ENCODE data around the gene SEMA5A.

GRCh38 chr5:9222054-9222976 lies 323.6 kb downstream of the SEMA5A start:
- TF ChIP-seq POLR2A (IDR thresholded peaks at IDR 0.05; ENCODE audit: low read length), result no peak
- TF ChIP-seq GATA1 (IDR thresholded peaks at IDR 0.05; ENCODE audit: low read depth, low read length), result no peak

All from erythroblast (primary cell).